Breast epithelium (tissue), 4 donors: Measurements from ENCODE around the gene KCNIP1. TPM values are rescaled to one million over a fixed set of nuclear protein-coding genes. Genes with fewer than 3 reads are reported as not detected.

ENCODE experiments used
- DNase-seq, 2 donors: peaks; one replicate each; pipeline ENCODE4 v3.0.0-alpha.2; 2019; ENCODE audit warnings: low spot score in 2 of 2
- H3K27ac ChIP-seq, 2 donors: fragments of 200-600 bp; sonication (generic) in 1 of 2; one replicate each; pipeline ENCODE4 v1.5.1; 2016 to 2019; ENCODE audit warnings: mild to moderate bottlenecking in 1 of 2
- H3K27me3 ChIP-seq, 2 donors: fragments of 200-600 bp; sonication (generic) in 1 of 2; one replicate each; pipeline versions ENCODE4 v1.5.1 to v1.6.0; 2017 to 2019; ENCODE audit warnings: control low read depth in 1 of 2, mild to moderate bottlenecking in 1 of 2
- H3K36me3 ChIP-seq: fragments of 200-600 bp; one replicate; pipeline ENCODE4 v1.5.1; 2019
- H3K4me1 ChIP-seq, 2 donors: fragments of 200-600 bp; sonication (generic); one replicate each; pipeline ENCODE4 v1.5.1; 2016 to 2019; ENCODE audit warnings: control low read depth in 1 of 2
- H3K4me3 ChIP-seq, 3 donors: fragments of 200-600 bp; sonication (generic); 1 replicate in 2 of 3; 2 replicates in 1 of 3; pipeline ENCODE4 v1.5.1; 2016 to 2019; ENCODE audit warnings: mild to moderate bottlenecking in 3 of 3, moderate library complexity in 2 of 3
- H3K9me3 ChIP-seq, 2 donors: fragments of 200-600 bp; sonication (generic) in 1 of 2; one replicate each; pipeline ENCODE4 v1.5.1; 2016 to 2019; ENCODE audit warnings: control low read depth in 1 of 2
- CTCF ChIP-seq, 3 donors: fragments of 450-650 bp; IDR thresholded peaks; one replicate each; pipeline ENCODE4 v1.5.1; 2016 to 2017; ENCODE audit warnings: antibody characterized with exemption in 3 of 3, mild to moderate bottlenecking in 3 of 3, moderate library complexity in 3 of 3
- POLR2A ChIP-seq: fragments of 450-650 bp; IDR thresholded peaks from one replicate; pipeline ENCODE4 v1.6.1; 2016; ENCODE audit warnings: antibody characterized with exemption, mild to moderate bottlenecking, moderate library complexity
- POLR2AphosphoS5 ChIP-seq, 3 donors: sonication (generic); formaldehyde crosslinking; IDR thresholded peaks; one replicate each; pipeline ENCODE4 v1.6.1; 2017; ENCODE audit warnings: antibody characterized with exemption in 3 of 3
- intact Hi-C: fragments of 100-400 bp; cut with DNase I; formaldehyde crosslinking; loops from one replicate; pipeline ENCODE4 v1.15.1; 2023; ENCODE audit warnings: low total_unique reads
- total RNA-seq, 3 donors: library from RNA; depleted of rRNA; stranded (reverse); fragments of >200 nt; gene quantifications; one replicate each; pipeline ENCODE4 v1.1.0, GENCODE V29; 2016

Gene KCNIP1
- total RNA-seq, 3 donors from 2014 or later: 1.0 to 1.6 TPM; not detected in 1

GRCh38 chr5:170560938-170561337, 57.1 kb downstream of the KCNIP1 start:
- H3K4me3 ChIP-seq: no peak overlapping the region
- intact Hi-C loops: no loop called here
- DNase-seq: no peak
- H3K9me3 ChIP-seq: no peaks in the 10 kb centered on the region
- H3K4me1 ChIP-seq: no peaks in the 10 kb centered on the region
- H3K27ac ChIP-seq: no peak overlapping the region
- TF ChIP-seq POLR2A (no peak), CTCF (IDR thresholded peaks at IDR 0.05) (no peak), POLR2AphosphoS5 (IDR thresholded peaks at IDR 0.05) (no peak)
- peaks cover 0 to 16% of the 10 kb centered on the region in 2 donors for H3K27me3 ChIP-seq
- no peaks in the 10 kb centered on the region for H3K36me3 ChIP-seq

GRCh38 chr5:170562166-170562874, 58.5 kb downstream of the KCNIP1 start:
- no peaks in the 10 kb centered on the region for H3K9me3 ChIP-seq
- TF ChIP-seq CTCF (IDR thresholded peaks at IDR 0.05) (no peak), POLR2A (no peak), POLR2AphosphoS5 (IDR thresholded peaks at IDR 0.05) (no peak)
- H3K4me1 ChIP-seq: no peaks in the 10 kb centered on the region
- intact Hi-C loops: no loop called here
- peaks cover 0 to 16% of the 10 kb centered on the region in 2 donors for H3K27me3 ChIP-seq
- no peak for DNase-seq
- no peaks in the 10 kb centered on the region for H3K36me3 ChIP-seq
- no peak overlapping the region for H3K4me3 ChIP-seq
- H3K27ac ChIP-seq: no peak overlapping the region

GRCh38 chr5:170562875-170563228, 59.0 kb downstream of the KCNIP1 start:
- no peak overlapping the region for H3K4me3 ChIP-seq
- intact Hi-C loops: no loop called here
- TF ChIP-seq POLR2AphosphoS5 (IDR thresholded peaks at IDR 0.05): no peak
- TF ChIP-seq POLR2A: no peak
- TF ChIP-seq CTCF (IDR thresholded peaks at IDR 0.05): no peak
- no peak overlapping the region for H3K27ac ChIP-seq
- DNase-seq: no peak
- H3K4me1 ChIP-seq: no peaks in the 10 kb centered on the region
- H3K27me3 ChIP-seq: peaks cover 0 to 16% of the 10 kb centered on the region in 2 donors
- H3K36me3 ChIP-seq: no peaks in the 10 kb centered on the region
- no peaks in the 10 kb centered on the region for H3K9me3 ChIP-seq

- intact Hi-C loops: no loop called here
- DNase-seq: no peak
Measured at GRCh38 chr5:170563824-170564567, 60.2 kb downstream of the KCNIP1 start.

More at GRCh38 chr5:170563824-170564567, 60.2 kb downstream of the KCNIP1 start:
- H3K4me3 ChIP-seq: no peak overlapping the region
- no peaks in the 10 kb centered on the region for H3K9me3 ChIP-seq
- H3K27ac ChIP-seq: no peak overlapping the region
- no peaks in the 10 kb centered on the region for H3K4me1 ChIP-seq
- H3K36me3 ChIP-seq: no peaks in the 10 kb centered on the region
- TF ChIP-seq CTCF (IDR thresholded peaks at IDR 0.05): no peak
- TF ChIP-seq POLR2A: no peak
- TF ChIP-seq POLR2AphosphoS5 (IDR thresholded peaks at IDR 0.05): no peak
- H3K27me3 ChIP-seq: peaks cover 0 to 20% of the 10 kb centered on the region in 2 donors
